Measurements from ENCODE around the gene DMD.
"Not testable (repeated sequence)": the region's sequence is repeated elsewhere in the genome, so short reads cannot be mapped to it uniquely, and the experiment has no call there.

The DMD gene

DNA sequence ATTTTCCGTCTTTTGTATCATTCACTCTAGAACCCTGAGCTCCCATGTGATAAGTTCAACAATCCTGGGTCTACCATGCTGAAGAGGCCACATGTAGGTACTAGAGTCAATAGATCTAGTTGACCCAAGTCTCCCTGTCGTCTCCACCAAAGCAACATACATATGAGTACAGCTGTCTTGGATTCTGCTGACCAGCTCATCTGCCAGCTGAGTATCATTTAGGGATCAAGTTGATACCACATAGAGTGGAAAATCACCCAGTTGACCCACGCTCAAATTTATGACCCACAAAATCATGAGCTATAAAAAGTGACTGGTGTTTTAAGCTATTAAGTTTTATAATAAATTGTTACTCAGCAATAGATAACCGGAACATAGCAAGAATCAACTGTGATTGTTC, 61.8 kb downstream of the DMD start:
- no peak for FAIRE-seq

DNA sequence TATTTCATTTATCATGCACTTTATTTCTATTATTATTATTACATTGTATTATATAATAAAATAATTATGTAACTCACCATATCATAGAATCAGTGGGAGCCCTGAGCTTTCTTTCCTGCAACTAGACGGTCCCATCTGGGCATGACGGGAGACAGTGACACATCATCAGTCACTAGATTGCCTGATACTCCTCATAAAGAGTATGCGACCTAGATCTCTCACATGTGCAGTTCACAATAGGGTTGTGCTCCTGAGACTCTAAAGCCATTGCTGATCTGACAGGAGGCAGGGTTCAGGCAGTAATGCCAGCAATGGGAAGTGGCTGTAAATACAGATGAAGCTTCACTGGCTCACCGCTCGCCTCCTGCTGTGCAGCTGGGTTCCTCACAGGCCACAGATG, 62.3 kb downstream of the DMD start:
- no peak for FAIRE-seq

DNA sequence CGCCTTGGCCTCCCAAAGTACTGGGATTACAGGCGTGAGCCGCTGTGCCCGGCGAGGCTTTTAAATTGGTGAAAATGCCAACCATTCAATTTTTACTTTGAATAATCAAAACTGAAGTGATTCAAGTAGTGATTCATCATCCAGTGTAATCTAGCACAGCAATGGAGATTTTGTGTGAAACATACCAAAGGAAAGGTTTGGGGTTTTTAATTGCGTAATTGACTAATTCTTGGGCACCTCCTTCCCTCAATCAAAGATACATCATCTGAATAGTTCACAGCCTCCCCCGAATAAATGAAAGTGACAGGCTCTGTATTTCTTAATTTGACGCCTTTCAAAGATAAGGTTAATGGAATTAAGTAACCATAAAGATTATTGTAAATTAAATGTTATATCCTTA, 69.0 kb downstream of the DMD start:
- no peak for FAIRE-seq

DNA sequence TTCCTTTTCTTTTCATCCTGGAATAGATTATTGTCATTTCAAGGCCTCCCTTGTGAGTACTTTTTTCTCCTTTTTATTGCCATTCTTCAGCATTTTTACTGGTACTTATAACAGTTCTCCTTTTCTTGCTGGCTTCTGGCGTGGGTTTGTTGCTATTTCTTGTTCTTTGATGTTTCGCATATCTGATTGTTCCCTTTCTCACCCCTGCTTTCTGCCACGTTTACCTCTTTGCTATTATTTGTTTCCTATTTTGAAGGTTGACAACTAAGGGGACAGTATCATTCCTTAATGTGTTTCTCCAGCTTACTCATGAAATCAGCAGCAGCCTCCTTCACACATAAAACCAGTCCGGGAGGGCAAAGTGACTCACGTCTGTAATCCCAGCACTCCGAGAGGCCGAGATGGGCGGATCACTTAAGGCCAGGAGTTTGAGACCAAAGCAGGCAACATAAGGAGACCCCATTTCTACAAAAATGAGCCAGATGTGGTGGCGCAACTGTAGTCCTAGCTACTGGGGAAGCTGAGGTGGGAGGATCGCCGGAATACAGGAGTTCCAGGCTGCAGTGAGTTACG, 72.6 kb downstream of the DMD start:
- no peak for FAIRE-seq

DNA sequence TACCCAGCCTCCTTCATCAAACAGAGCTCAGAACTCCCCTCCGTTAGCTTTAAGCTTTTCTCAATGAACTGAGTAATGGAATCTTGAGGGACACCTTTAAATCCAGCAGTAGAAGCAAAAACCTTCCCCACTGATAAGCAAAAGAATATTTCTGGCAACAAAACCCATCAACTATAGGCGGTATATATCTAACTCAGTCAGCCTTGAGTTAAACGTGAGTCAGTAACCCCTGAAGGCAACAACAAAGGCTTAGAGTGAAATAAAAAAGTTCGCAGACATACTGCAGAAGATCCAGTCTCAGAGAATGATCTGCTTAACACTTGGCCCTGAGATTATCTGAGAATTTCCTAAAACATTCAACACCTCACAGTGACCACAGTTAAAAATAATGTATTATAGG, 77.2 kb downstream of the DMD start:
- no peak for FAIRE-seq

DNA sequence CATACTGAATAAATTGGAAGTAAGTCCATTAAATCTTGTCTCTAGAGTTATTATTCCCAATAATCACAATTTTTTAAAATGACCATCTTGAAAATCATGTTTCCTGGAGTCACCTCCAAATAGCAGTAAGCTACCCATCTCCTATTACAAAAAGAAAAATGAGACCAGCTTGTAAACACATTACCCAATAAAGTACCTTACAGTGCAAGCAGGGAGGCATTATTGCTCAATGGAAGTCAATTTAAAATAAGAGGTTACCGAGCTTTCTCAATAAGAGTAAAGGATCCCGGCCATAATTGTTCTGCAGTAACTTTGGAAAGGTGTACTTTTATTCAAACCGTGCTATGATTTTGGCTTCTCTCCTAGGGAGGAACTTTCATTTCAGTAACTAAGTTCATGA, 78.0 kb downstream of the DMD start:
- no peak for FAIRE-seq

DNA sequence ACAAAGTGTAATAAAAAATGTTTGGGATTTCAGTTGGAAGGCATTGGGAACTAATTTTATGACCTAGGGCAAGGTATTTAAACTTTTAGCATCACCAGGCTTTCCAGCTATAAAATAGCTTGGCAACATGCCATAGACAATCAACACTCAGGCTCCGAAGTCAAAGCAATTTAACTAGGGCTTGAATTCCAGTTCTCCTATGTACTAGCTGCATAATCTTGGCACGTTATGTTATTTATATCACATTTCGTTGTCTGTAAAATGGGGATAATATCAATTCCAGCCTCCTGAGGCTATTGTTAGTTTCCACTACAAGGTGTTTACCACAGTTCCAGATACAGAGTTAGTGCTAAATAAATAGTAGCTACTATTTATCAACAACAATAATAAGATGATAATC, 78.8 kb downstream of the DMD start:
- no peak for FAIRE-seq

DNA sequence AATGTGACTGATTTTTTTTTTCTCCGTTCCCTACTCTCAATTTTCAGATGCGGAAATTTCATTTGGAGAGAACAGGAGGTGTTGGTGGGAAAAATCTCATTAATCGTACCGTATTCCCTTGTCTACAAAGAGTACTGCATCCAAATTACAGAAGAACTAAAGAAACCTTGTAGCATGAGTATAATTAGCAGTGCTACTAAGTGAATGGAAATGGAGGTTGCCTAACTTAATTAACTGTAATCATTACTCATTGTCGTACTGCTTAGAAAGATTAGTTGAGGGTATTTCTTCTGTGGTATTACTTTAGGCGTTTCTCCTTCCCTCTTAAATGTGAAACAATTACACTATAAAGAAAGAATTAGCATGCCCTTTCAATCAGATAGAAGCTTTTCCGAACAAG, 81.7 kb downstream of the DMD start:
- FAIRE-seq: no peak

DNA sequence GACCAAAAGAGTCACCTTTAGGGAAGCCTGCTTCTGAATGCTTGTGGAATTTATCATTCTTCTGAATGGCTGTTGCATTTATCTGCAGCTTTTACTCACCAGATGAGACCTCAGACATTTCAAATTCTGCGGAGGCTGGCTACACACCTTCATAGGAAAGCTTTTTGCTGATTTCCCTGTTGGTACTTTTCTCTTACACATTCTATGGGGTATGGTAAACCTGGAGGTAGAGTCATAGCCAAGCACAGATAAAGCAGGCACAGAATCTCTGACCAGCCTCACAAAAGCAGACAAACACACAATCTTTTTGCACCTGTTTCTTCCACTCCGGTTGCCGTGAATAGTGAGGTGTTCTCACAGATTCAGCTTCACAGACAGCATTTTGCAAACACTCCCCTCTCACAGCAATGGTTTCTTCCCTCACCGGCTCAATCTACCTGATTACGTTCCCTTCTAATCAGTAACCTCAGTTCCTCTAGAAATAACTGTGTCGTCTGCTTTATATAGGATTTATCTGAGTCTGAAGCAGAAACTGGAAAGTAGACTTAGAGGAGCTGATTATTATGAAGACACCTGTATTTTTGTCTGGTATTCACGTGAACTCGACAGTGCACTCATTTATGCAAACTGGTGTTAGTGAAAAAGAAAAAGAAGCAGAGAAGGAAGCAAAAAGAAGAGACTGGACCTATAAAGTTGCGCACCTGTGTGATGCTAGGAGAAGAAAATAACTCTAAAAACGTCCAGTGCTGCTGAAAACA, 83.1 kb downstream of the DMD start:
- FAIRE-seq: peak; percentile 81

DNA sequence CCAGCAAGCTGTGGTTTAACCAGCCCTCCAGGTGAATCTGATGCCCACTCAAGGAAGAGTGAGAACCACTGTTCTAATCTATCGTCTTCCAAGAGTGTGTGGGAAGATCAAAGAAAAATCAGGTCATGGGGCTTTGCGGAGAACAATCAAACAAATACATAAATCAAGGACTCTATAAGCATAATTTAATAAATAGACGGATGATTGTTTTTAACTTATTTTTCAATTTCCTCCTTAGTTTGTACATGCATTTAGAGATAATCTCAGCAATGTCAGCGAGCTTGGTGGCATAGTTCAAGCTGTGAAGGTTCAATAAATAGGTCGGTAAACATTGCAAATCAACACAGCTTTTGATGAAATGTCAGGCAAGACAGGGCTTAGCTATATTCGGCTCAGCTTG, 84.9 kb downstream of the DMD start:
- no peak for FAIRE-seq

DNA sequence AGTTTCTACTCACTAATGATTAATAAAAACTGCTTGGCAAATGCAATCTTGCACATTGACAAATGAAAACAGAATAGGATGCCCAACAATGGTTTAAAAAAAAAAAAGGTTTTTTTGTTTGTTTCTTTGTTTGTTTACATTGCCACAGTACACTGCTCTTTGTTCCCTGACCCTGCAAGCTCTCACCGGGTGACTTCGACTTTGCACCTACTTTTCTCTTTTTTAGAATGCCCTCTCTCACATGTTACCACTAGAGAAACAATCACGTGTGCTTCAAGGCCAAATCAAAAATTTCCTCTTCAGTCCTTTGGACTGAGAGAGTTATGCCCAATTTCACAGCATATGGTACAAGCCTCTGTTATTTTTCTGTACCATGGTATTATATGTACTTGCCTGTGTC, 101.5 kb downstream of the DMD start:
- no peak for FAIRE-seq

DNA sequence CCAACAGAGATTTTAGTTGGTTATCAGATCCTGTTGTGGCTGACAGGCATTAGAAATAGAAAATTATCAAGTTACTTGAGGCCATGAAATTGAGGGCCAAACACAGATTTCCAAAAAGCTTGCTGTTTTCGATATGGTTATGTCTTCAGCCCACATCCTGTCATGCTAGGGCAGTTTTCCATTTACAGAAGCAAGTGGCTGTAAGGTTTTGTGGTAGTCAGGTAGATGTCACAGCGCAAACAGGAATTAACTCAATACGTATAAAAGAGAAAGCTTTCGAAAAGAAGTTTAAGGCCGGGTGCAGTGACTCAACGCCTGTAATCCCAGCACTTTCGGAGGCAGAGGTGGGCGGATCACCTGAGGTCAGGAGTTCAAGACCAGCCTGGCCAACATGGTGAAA, 104.6 kb downstream of the DMD start:
- no peak for FAIRE-seq

DNA sequence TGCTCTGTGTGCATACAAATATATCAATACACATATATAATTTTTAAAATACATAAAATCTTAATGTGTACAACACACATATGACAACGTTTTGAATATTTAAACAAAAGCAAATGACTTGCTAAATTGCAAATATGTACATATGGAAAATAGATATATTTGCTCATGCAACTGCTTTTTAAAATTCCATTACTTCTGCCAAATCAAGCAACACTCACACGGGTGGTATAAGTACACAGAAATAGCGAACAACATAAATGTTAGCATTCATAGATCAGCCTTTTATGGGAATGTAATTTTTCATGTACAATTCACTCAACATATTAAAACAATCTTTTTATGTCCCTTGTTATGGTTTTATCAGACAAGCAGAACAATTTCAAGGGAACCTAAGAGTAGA, 116.3 kb downstream of the DMD start:
- FAIRE-seq: no peak

DNA sequence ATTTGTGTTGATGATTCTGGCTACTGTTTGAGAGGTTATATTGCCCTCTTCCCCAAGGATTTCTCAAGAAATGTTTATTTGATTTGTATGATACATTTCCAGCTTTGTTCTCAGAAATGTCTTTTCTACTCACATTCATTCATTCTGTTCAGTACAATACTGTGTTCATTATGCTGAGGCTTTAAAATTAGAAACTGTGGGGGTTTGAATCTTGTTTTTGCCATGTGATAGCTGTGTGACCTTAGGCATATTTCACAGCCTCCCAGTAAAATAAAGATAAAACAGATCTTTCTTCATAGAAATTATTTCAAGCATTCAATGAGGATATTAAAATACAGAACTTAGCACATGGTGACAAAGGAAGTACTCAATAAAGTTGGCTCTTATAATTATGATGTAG, 123.9 kb downstream of the DMD start:
- FAIRE-seq: no peak

DNA sequence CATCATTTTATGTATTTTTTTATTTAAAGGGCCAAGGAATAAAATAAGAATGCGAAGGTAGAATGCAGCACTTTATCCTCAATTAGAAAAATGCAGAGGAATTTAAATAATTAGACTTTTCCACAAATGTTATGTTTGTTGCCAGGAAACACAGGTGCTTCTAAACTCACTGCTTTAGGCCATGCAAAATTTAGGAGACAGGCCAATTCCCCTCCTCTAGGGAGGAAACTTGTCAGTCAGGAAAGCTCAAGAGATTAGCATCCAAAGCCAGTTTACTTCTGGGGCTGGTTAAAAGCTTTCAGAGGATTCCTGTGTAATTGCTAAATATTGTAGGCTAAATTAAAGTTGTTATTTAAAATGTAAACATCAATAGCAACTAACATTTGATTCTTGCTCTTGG, 124.5 kb downstream of the DMD start:
- no peak for FAIRE-seq

DNA sequence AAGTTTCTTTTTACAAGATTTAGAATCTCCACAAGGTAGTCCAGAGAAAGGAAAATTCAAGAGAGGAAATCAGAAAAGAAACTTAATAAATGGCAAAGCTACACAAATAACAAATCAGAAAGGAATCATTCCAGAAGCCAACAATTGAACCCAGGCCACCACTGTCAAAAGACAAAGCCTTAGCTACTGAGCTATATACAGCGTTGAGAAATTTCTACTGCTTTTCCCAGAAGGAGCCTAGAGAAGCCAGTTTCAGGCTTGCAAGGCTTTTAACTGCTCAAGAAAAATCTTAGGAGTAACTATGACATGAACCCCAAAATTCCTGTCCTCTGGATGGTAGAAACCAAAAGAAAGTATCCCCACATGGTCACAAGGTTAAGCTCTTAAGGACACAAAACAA, 129.0 kb downstream of the DMD start:
- FAIRE-seq: no peak

DNA sequence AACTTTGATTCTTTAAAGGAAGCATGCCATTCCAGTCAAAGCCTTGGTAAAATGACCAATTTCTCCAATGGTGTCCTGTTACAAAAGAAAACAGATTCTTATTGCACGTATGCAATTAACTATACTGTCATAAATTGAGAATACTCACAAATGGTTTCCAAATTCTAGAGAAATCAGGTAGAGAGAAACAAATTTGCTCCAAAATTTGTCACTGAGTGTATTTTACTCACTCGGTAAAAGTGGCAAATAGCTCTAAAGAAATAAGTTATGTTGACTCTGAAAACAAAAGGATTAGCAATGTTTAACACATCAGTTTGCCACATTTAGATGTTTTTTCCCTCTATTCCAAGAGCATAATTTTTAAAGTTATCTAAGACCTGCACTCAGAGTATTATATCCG, 133.1 kb downstream of the DMD start:
- no peak for FAIRE-seq

DNA sequence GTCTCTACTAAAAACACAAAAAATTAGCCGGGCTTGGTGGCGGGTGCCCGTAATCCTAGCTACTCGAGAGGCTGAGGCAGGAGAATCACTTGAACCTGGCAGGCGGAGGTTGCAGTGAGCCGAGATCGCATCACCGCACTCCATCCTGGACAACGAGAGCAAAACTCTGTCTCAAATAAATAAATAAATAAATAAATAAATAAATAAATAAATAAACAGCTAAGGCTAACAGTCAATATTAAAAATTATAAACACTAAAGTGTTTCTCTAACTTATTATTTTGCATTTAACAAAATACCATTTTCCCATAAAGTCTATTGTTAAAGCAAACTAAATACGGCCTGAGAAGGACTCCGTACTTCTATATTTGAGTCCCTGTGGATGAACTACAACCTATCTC, 137.7 kb downstream of the DMD start:
- FAIRE-seq: not testable (repeated sequence)

DNA sequence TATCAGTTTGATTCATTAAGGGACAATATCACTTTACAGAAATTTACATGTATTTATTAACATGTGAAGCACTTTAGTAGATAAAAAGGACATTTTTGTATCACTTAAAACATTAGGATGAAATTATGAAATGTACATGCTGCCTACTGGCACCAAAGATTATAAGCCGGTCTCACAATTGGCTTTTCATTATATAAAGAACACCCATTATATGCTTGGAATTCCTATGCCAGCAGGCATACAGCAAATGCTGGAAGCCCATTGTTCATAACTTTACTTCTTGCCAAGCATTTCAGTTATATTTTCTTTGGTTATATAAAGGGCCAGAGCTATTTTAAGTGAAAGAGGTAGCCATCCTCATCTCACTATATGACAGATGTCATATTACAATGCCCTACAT, 145.9 kb downstream of the DMD start:
- no peak for FAIRE-seq

DNA sequence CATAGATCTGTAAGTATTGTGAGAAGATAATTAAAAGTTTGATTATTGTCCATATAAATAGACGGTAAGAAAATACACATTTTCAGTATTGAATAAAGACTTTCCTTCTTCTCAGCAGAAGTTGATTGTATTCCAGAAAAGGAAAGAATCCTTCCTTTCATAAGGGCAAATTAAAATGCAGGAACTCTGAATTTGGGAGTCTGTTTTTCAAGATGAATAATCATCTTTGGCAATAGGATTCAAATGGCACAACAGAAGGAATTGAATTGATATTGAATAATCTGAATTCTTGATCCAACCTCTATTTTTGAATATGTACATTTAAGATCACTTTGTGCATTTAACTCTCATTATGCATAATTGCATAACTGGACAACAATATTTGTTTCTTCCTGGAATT, 149.3 kb downstream of the DMD start:
- FAIRE-seq: no peak

DNA sequence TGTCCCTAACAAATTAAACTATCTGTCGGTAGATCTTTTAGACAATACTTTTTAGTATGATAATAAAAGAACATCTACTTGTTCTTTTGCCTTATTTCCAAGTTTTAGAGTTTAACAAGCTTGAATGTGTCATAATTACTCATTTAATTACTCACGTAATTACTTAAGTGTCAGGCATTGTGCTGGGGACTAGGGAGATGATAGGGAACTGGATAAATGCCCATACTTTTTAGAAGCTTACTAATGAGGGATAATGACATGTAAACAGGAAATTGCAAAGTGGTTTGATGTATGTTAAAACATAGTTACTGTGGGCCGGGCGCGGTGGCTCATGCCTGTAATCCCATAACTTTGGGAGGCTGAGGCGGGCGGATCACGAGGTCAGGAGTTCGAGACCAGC, 158.3 kb downstream of the DMD start:
- no peak for FAIRE-seq

DNA sequence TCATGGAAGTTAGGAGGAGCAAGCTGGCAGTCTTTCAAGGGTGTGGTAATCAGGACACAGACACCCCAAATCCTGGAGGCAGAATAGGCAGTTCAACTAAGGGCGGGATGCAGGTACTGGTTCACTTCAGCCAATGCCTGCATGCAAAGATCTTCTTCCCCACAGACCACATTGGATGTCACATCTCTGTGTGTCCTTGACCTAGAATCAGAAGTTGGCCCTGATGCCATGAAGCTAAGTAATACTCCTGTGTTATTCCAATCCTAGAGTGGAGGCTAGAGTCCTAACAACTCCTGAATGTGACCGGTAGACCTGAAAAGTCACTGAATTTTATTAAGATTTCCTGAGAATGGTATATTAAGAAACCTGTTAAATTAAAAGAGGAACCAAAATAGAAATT, 165.5 kb downstream of the DMD start:
- no peak for FAIRE-seq

DNA sequence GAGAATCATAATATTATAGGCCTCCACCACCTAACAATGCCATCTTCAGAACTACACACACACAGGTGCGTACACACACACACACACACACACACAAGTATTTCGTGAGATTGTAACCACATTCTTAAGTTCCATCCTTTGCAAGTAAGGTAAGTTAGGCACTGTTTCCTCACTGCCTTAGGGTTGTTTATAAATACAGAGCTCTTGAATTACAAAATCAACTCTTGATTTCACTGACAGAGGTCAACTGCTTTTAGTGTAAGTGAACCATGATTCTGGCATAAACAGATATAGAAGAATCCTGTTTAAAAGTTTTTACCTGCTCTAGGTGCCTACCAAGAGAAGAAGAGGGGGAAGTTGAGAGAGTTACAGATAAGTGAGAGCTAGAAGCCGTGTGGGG, 166.1 kb downstream of the DMD start:
- FAIRE-seq: no peak

DNA sequence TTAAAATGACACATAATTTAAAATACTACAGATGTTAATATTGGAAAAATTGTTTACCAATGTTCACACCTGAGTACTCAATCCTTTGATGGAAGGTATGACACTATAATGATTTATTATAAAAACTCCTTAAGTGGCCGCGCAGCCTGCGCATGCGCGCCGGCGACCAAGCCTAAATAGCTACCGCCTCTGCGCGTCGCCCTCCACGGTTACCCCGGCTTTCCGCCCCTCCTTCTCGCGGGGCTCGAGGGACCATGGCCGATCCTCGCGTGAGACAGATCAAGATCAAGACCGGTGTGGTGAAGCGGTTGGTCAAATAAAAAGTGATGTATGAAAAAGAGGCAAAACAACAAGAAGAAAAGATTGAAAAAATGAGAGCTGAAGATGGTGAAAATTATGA, 170.2 kb downstream of the DMD start:
- FAIRE-seq: peak; percentile 47

DNA sequence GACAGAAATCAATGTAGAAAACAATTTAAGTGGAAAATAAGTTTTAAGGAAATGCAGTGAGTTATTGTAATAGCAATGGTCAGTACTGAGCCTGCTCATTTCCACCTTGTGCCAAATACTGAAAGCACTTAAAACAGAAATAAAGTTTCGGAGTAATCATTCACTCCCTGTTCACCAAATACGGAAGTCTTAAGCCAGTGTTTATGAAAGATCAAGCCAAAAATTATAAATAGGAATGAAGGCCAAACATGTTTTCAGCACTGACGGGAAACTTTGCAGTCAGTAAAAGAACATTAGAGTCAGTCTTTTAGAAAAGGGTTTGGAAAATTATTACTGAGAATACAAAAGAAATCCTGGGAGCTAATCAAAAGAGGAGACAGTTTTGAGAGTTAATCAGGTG, 178.6 kb downstream of the DMD start:
- no peak for FAIRE-seq
